Peyer's patch (tissue), 4 donors: ENCODE data around the gene ZMIZ1.

Experiments
- POLR2A ChIP-seq, 2 donors: fragments of 450-650 bp; IDR thresholded peaks; one replicate each; pipeline ENCODE4 v1.5.1; 2017; ENCODE audit warnings: antibody characterized with exemption in 2 of 2, mild to moderate bottlenecking in 2 of 2, moderate library complexity in 2 of 2
- TF ChIP-seq, protein P1 (sequence below), 6 experiments: fragments of 450-650 bp in 4 of 6; fragments of 200-600 bp in 2 of 6; sonication (generic) in 1 of 6; IDR thresholded peaks; one replicate each; pipeline ENCODE4 v1.5.1; 2017 to 2019; ENCODE audit warnings: antibody characterized with exemption in 6 of 6, mild to moderate bottlenecking in 3 of 6, moderate library complexity in 1 of 6

DNA sequence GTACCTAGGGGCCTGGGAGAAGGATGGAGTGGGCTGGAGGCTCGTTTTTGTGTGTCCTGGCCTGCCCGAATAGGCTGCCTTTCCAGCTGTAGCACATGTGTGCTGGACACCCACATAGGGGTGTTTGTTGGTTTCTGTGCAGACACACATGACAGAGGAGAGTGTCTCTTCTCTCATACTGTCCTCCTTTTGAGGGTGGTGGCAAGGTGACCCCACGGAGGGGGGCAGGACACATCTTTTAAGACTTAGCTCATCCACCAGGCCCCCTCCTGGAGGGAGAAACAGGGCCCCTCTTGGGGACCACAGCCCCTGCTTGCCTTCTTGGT is 206.3 kb downstream of the ZMIZ1 start:
- TF ChIP-seq, protein P1, sequence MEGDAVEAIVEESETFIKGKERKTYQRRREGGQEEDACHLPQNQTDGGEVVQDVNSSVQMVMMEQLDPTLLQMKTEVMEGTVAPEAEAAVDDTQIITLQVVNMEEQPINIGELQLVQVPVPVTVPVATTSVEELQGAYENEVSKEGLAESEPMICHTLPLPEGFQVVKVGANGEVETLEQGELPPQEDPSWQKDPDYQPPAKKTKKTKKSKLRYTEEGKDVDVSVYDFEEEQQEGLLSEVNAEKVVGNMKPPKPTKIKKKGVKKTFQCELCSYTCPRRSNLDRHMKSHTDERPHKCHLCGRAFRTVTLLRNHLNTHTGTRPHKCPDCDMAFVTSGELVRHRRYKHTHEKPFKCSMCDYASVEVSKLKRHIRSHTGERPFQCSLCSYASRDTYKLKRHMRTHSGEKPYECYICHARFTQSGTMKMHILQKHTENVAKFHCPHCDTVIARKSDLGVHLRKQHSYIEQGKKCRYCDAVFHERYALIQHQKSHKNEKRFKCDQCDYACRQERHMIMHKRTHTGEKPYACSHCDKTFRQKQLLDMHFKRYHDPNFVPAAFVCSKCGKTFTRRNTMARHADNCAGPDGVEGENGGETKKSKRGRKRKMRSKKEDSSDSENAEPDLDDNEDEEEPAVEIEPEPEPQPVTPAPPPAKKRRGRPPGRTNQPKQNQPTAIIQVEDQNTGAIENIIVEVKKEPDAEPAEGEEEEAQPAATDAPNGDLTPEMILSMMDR (IDR thresholded peaks at IDR 0.05): no peak
- no peak for TF ChIP-seq POLR2A (IDR thresholded peaks at IDR 0.05)
